ENCODE measurements around the gene NACAD. TPM values are rescaled to one million over a fixed set of nuclear protein-coding genes. Genes with fewer than 3 reads are reported as not detected.

Gene NACAD
- total RNA-seq, 1 experiment from 2014 or later: 0.43 TPM

GRCh38 chr7:45092100-45092930 is 3.5 kb upstream of the NACAD start:
- DNase-seq (ENCODE audit: low spot score): no peak

- peak; percentile 52 for DNase-seq (ENCODE audit: low spot score)
These were observed 647 bp upstream of the NACAD start for GRCh38 chr7:45089341-45089891.

DNA sequence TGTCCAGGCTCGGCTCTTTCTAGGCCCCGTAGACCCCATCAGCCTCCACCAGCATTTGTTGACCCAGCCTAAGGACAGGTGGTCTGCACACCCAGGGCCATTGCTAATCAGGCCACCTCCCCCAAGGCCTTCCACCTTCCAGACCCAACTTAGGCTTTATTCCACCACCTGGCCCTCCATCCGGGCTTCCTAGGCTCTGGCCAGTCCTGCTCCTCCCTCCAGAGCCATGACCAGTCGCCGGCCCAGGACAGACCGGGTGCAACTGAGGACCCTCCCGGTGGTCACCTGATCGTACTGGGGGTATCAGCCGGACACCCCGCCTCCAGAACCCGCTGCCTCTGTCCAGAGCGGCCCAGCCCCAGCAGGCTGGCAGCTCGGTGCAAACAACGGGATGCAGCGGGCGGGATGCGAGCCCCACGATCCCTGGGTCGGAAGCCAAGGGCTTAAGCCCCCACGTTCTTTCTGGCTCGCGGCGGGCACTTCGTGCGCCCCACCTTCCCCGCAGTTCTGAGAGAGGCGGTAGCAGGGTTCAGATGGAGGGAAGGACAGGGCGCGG is 545 bp downstream of the NACAD start:
- no peak for DNase-seq (ENCODE audit: low spot score)

DNA sequence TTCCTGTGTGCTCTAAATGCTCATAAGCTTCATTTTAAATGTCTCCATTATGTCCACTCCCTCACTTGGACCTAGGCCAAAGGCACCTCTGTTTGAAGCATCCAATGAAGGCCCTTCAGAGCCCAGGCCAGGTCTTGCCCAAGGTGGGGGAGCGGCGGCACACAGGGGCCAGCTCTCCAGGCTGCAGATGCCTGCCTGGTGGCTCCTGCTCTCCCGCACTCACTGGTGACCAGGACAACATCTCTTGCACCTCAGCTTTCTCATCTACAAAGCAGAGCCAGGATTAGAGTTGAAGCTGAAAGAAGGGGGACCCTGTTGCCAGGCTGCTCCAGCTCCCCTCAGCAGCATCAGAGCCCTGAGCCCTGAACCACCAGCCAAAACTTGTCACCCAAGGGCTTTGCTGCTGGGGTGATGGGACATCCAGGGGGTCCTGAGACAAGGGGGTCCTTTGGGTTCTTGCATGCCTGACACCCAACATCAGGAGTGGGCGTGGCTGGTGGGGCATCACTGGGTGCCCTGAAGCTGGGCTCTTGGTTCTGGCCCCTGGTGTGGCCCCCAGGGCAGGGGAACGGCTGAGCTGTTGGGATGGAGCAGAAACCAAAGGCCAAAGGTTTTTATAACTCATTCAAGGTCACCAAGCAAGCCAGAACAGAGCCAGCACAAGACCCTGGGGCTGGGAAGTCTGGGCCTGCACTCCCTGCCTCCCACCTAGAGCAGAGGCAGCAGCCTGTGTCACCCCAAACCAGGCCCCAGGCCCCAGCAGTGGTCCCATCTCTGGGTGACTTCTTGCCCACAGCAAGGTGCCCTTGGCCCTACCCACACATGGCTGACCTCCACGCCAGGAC is 1.2 kb downstream of the NACAD start:
- no peak for DNase-seq (ENCODE audit: low spot score)

GRCh38 chr7:45086331-45087065 is 2.3 kb downstream of the NACAD start:
- DNase-seq (ENCODE audit: low spot score): no peak

- DNase-seq (ENCODE audit: low spot score): no peak
These were observed 3.1 kb downstream of the NACAD start for GRCh38 chr7:45085619-45086200.

GRCh38 chr7:45084901-45085618 is 3.7 kb downstream of the NACAD start:
- no peak for DNase-seq (ENCODE audit: low spot score)

GRCh38 chr7:45084336-45084735 is 4.4 kb downstream of the NACAD start:
- DNase-seq (ENCODE audit: low spot score): no peak

DNA sequence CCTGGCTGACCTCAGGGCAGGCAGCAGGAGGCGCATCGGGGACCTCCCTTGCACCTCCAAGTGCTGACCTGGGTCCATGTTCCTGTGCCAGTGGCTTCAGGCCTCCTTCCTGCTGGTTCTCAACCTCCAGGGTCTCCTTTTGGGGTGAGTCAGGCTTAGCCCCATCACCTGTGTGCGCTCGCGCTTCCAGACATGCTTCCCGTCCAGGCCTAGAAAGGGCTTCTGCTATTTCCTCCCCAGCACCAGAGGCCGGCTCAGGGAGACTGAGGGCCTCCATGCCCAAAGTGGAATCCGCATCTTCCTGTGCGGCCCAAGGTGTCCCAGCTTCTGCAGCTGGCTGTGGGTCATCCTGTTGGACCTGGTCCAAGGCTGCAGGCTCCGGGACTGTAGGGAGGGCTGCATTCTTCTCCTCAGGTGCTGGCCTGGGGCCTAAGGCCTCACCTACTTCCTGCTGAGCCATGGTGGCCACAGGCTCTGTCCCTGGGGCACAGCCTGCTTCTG is 5.9 kb downstream of the NACAD start:
- peak; percentile 70 for DNase-seq (ENCODE audit: low spot score)

- DNase-seq (ENCODE audit: low spot score): no peak
These were observed 6.5 kb downstream of the NACAD start for GRCh38 chr7:45082031-45082830.

GRCh38 chr7:45081670-45081974 is 7.1 kb downstream of the NACAD start:
- no peak for DNase-seq (ENCODE audit: low spot score)

- no peak for DNase-seq (ENCODE audit: low spot score)
These were observed 7.7 kb downstream of the NACAD start for GRCh38 chr7:45080958-45081669.

GRCh38 chr7:45080265-45080957 is 8.4 kb downstream of the NACAD start:
- DNase-seq (ENCODE audit: low spot score): peak; percentile 26

- no peak for DNase-seq (ENCODE audit: low spot score)
These were observed 10.6 kb downstream of the NACAD start for GRCh38 chr7:45078125-45078681.

- DNase-seq (ENCODE audit: low spot score): no peak
These were observed 11.2 kb downstream of the NACAD start for GRCh38 chr7:45077579-45077978.

DNA sequence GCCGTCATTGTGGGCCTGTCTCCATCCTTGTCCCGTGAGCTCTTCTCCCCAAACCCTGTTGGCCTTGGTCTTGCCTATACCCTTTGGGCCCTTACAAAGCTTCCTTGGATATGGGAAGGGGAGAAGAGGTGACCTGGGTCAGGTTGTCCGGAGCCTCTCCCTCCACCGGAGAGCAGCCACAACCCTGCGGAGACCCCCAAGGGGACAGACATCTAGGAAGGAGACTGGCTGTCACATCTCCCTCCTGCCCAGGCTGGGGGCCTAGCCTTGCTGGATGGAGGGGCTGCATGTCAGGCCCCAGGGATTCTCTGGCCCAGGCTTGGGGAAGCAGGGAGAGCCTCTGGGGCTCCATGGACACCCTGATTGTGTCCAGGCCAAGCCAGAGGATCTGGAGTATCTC is 11.8 kb downstream of the NACAD start:
- DNase-seq (ENCODE audit: low spot score): no peak

GRCh38 chr7:45075871-45076796 is 12.6 kb downstream of the NACAD start:
- no peak for DNase-seq (ENCODE audit: low spot score)
